ENCODE measurements around the gene CUX1. TPM values are rescaled to one million over a fixed set of nuclear protein-coding genes. Genes with fewer than 3 reads are reported as not detected.

CUX1 gene
- total RNA-seq, 1 donor from 2014 or later, result 118 TPM

- no peaks in the 10 kb centered on the region for H3K27me3 Mint-ChIP-seq (ENCODE audit: low read depth)
- H3K36me3 Mint-ChIP-seq (ENCODE audit: low read depth), result peaks cover 13% of the 10 kb centered on the region
- TF ChIP-seq, protein P1, sequence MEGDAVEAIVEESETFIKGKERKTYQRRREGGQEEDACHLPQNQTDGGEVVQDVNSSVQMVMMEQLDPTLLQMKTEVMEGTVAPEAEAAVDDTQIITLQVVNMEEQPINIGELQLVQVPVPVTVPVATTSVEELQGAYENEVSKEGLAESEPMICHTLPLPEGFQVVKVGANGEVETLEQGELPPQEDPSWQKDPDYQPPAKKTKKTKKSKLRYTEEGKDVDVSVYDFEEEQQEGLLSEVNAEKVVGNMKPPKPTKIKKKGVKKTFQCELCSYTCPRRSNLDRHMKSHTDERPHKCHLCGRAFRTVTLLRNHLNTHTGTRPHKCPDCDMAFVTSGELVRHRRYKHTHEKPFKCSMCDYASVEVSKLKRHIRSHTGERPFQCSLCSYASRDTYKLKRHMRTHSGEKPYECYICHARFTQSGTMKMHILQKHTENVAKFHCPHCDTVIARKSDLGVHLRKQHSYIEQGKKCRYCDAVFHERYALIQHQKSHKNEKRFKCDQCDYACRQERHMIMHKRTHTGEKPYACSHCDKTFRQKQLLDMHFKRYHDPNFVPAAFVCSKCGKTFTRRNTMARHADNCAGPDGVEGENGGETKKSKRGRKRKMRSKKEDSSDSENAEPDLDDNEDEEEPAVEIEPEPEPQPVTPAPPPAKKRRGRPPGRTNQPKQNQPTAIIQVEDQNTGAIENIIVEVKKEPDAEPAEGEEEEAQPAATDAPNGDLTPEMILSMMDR (IDR thresholded peaks at IDR 0.05), result no peak
- peak overlapping the region; percentile 93 for H3K27ac Mint-ChIP-seq (ENCODE audit: unreplicated experiment)
- H3K4me1 Mint-ChIP-seq (ENCODE audit: low read depth), result peaks cover 36% of the 10 kb centered on the region
- H3K9me3 Mint-ChIP-seq (ENCODE audit: low read depth), result peaks cover 3% of the 10 kb centered on the region
- H3K4me3 Mint-ChIP-seq (ENCODE audit: unreplicated experiment), result no peak overlapping the region
- no peak for DNase-seq (ENCODE audit: low spot score)
Observed at GRCh38 chr7:102153599-102153946, 336.1 kb downstream of the CUX1 start.

GRCh38 chr7:102154425-102154824 is 337.0 kb downstream of the CUX1 start:
- TF ChIP-seq, protein P1 (IDR thresholded peaks at IDR 0.05), result no peak
- peaks cover 3% of the 10 kb centered on the region for H3K9me3 Mint-ChIP-seq (ENCODE audit: low read depth)
- peak overlapping the region; percentile 1 for H3K27ac Mint-ChIP-seq (ENCODE audit: unreplicated experiment)
- DNase-seq (ENCODE audit: low spot score), result no peak
- no peak overlapping the region for H3K4me3 Mint-ChIP-seq (ENCODE audit: unreplicated experiment)
- no peaks in the 10 kb centered on the region for H3K27me3 Mint-ChIP-seq (ENCODE audit: low read depth)
- peaks cover 13% of the 10 kb centered on the region for H3K36me3 Mint-ChIP-seq (ENCODE audit: low read depth)
- H3K4me1 Mint-ChIP-seq (ENCODE audit: low read depth), result peaks cover 36% of the 10 kb centered on the region

GRCh38 chr7:102155821-102156441 is 338.5 kb downstream of the CUX1 start:
- Mint-ChIP-seq H3K4me3 (ENCODE audit: unreplicated experiment) (no peak overlapping the region), H3K9me3 (ENCODE audit: low read depth) (peaks cover 3% of the 10 kb centered on the region), H3K27ac (ENCODE audit: unreplicated experiment) (peak overlapping the region; percentile 53), H3K27me3 (ENCODE audit: low read depth) (no peaks in the 10 kb centered on the region), H3K4me1 (ENCODE audit: low read depth) (peaks cover 30% of the 10 kb centered on the region), H3K36me3 (ENCODE audit: low read depth) (peaks cover 16% of the 10 kb centered on the region)
- DNase-seq (ENCODE audit: low spot score), result no peak
- TF ChIP-seq, protein P1 (IDR thresholded peaks at IDR 0.05), result no peak

- DNase-seq (ENCODE audit: low spot score), result no peak
- H3K27me3 Mint-ChIP-seq (ENCODE audit: low read depth), result no peaks in the 10 kb centered on the region
Observed at GRCh38 chr7:102156867-102157266, 339.4 kb downstream of the CUX1 start.

DNA sequence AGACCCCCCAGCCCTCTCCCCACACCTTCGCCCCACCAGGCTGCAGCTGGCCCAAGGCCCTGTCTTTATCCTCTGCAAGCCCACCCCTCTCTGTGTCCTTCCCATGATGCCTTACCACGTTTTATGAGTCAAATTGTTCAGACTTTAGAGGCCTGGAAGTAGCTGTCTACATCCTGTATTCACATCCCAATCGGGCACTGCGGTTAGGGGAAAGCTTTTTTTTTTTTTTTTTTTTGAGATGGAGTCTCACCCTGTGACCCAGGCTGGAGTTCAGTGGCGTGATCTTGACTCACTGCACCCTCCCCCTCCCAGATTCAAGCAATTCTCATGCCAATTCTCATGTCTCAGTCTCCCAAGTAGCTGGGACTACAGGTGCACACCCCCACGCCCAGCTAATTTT is 347.7 kb downstream of the CUX1 start:
- H3K4me3 Mint-ChIP-seq (ENCODE audit: unreplicated experiment), result no peak overlapping the region
- H3K27me3 Mint-ChIP-seq (ENCODE audit: low read depth), result no peaks in the 10 kb centered on the region
- DNase-seq (ENCODE audit: low spot score), result no peak

More at GRCh38 chr7:102156867-102157266, 339.4 kb downstream of the CUX1 start:
- no peak overlapping the region for H3K4me3 Mint-ChIP-seq (ENCODE audit: unreplicated experiment)
- H3K4me1 Mint-ChIP-seq (ENCODE audit: low read depth), result peaks cover 27% of the 10 kb centered on the region
- TF ChIP-seq, protein P1 (IDR thresholded peaks at IDR 0.05), result no peak
- no peak overlapping the region for H3K27ac Mint-ChIP-seq (ENCODE audit: unreplicated experiment)
- peaks cover 3% of the 10 kb centered on the region for H3K9me3 Mint-ChIP-seq (ENCODE audit: low read depth)
- H3K36me3 Mint-ChIP-seq (ENCODE audit: low read depth), result peaks cover 17% of the 10 kb centered on the region

More for the DNA sequence above, 347.7 kb downstream of the CUX1 start:
- peaks cover 12% of the 10 kb centered on the region for H3K36me3 Mint-ChIP-seq (ENCODE audit: low read depth)
- no peaks in the 10 kb centered on the region for H3K9me3 Mint-ChIP-seq (ENCODE audit: low read depth)
- TF ChIP-seq, protein P1 (IDR thresholded peaks at IDR 0.05), result no peak
- peaks cover 12% of the 10 kb centered on the region for H3K4me1 Mint-ChIP-seq (ENCODE audit: low read depth)
- H3K27ac Mint-ChIP-seq (ENCODE audit: unreplicated experiment), result no peak overlapping the region
